ENCODE results near the gene DDC. TPM values are rescaled to one million over a fixed set of nuclear protein-coding genes. Genes with fewer than 3 reads are reported as not detected.

Gene DDC
- total RNA-seq, 4 donors from 2014 or later: not detected

- H3K4me3 ChIP-seq: no peak overlapping the region
- 76% methylated on average over 7 of the region's 7 CpGs for WGBS
- no peaks in the 10 kb centered on the region for H3K27me3 ChIP-seq
- peaks cover 21 to 83% (median 68%) of the 10 kb centered on the region in 4 donors for H3K36me3 ChIP-seq
- no peaks in the 10 kb centered on the region for H3K9me3 ChIP-seq
- no peak for DNase-seq (ENCODE audit: extremely low spot score)
- intact Hi-C loops (cut with DNase I): loop anchor here (5.0 to 10.0 kb wide), 2 partner anchors 82 to 560 kb away; no protein-coding TSS in a partner anchor
- H3K27ac ChIP-seq (replicated peaks in 1 of 4): no peak overlapping the region
- no peak for TF ChIP-seq CTCF (IDR thresholded peaks at IDR 0.05)
- no peak for TF ChIP-seq POLR2AphosphoS5 (IDR thresholded peaks at IDR 0.05)
- no peak for TF ChIP-seq EP300 (IDR thresholded peaks at IDR 0.05)
- no peak for TF ChIP-seq POLR2A (IDR thresholded peaks at IDR 0.05; ENCODE audit: low read depth)
- peaks cover 0 to 9% (median 0%) of the 10 kb centered on the region in 4 donors for H3K4me1 ChIP-seq
These were observed 29.7 kb upstream of the DDC start for GRCh38 chr7:50594734-50595485.

- Histone ChIP-seq H3K4me3 (no peak overlapping the region), H3K27ac (replicated peaks in 1 of 4) (no peak overlapping the region), H3K36me3 (peaks cover 21 to 76% (median 62%) of the 10 kb centered on the region in 4 donors), H3K27me3 (no peaks in the 10 kb centered on the region), H3K9me3 (no peaks in the 10 kb centered on the region), H3K4me1 (peaks cover 0 to 9% (median 0%) of the 10 kb centered on the region in 4 donors)
- WGBS: 92% methylated on average over 4 of the region's 4 CpGs
- intact Hi-C loops (cut with DNase I): loop anchor here (10.0 kb wide), 1 partner anchor 561 kb away; no protein-coding TSS in a partner anchor
- TF ChIP-seq CTCF (IDR thresholded peaks at IDR 0.05): no peak
- no peak for TF ChIP-seq EP300 (IDR thresholded peaks at IDR 0.05)
- TF ChIP-seq POLR2A (IDR thresholded peaks at IDR 0.05; ENCODE audit: low read depth): no peak
- no peak for DNase-seq (ENCODE audit: extremely low spot score)
These were observed 28.9 kb upstream of the DDC start for GRCh38 chr7:50594136-50594535.

- H3K36me3 ChIP-seq: peaks cover 15 to 64% (median 50%) of the 10 kb centered on the region in 4 donors
- no peaks in the 10 kb centered on the region for H3K27me3 ChIP-seq
- TF ChIP-seq POLR2AphosphoS5 (IDR thresholded peaks at IDR 0.05) (no peak), CTCF (IDR thresholded peaks at IDR 0.05) (no peak), POLR2A (IDR thresholded peaks at IDR 0.05; ENCODE audit: low read depth) (no peak), EP300 (IDR thresholded peaks at IDR 0.05) (no peak)
- H3K9me3 ChIP-seq: no peaks in the 10 kb centered on the region
- DNase-seq (ENCODE audit: extremely low spot score): no peak
- H3K4me3 ChIP-seq: no peak overlapping the region
- H3K27ac ChIP-seq (replicated peaks in 1 of 4): no peak overlapping the region
- WGBS: 95% methylated on average over 13 of the region's 13 CpGs
- intact Hi-C loops (cut with DNase I): loop anchor here (10.0 kb wide), 1 partner anchor 562 kb away; no protein-coding TSS in a partner anchor
- peaks cover 0 to 9% (median 0%) of the 10 kb centered on the region in 4 donors for H3K4me1 ChIP-seq
These were observed 27.7 kb upstream of the DDC start for GRCh38 chr7:50592940-50593339.

GRCh38 chr7:50591480-50592438, 26.6 kb upstream of the DDC start:
- TF ChIP-seq EP300 (IDR thresholded peaks at IDR 0.05) (no peak), CTCF (IDR thresholded peaks at IDR 0.05) (no peak), POLR2AphosphoS5 (IDR thresholded peaks at IDR 0.05) (no peak), POLR2A (IDR thresholded peaks at IDR 0.05; ENCODE audit: low read depth) (no peak)
- H3K9me3 ChIP-seq: no peaks in the 10 kb centered on the region
- peaks cover 0 to 9% (median 0%) of the 10 kb centered on the region in 4 donors for H3K4me1 ChIP-seq
- H3K27ac ChIP-seq (replicated peaks in 1 of 4): no peak overlapping the region
- WGBS: 86% methylated on average over 18 of the region's 21 CpGs
- H3K36me3 ChIP-seq: peaks cover 15 to 53% (median 40%) of the 10 kb centered on the region in 4 donors
- no peaks in the 10 kb centered on the region for H3K27me3 ChIP-seq
- intact Hi-C loops (cut with DNase I): loop anchor here (10.0 kb wide), 1 partner anchor 563 kb away; no protein-coding TSS in a partner anchor
- no peak overlapping the region for H3K4me3 ChIP-seq
- DNase-seq (ENCODE audit: extremely low spot score): no peak

Data from esophagus muscularis mucosa (tissue), 4 donors.